ENCODE results near the gene LYRM1.

GRCh38 chr16:20928774-20929411 lies 28.3 kb downstream of the LYRM1 start:
- TF ChIP-seq CTCF (conservative IDR thresholded peaks at IDR 0.05; ENCODE audit: low read depth, low read length) (no peak), EZH2 (IDR thresholded peaks at IDR 0.05; ENCODE audit: borderline replicate concordance, low read depth, low read length, poor library complexity, severe bottlenecking) (no peak)
